Mesothelial cell of epicardium (in vitro differentiated cells): ENCODE results near the gene CKS1B. TPM values are rescaled to one million over a fixed set of nuclear protein-coding genes. Genes with fewer than 3 reads are reported as not detected.

ENCODE experiments used
- DNase-seq, 2 experiments: peaks; one replicate each; pipeline ENCODE4 v3.0.0; 2021; ENCODE audit warnings: low spot score in 2 of 2; ENCODE audit not compliant: unreplicated experiment in 2 of 2
- H3K27ac Mint-ChIP-seq: 2 replicates; pipeline ENCODE4 v1.8.0; 2021; ENCODE audit warnings: mixed read lengths
- H3K27me3 Mint-ChIP-seq: 2 replicates; pipeline ENCODE4 v1.8.0; 2021; ENCODE audit warnings: low read depth, mixed read lengths
- H3K36me3 Mint-ChIP-seq: 2 replicates; pipeline ENCODE4 v1.8.0; 2021; ENCODE audit warnings: mixed read lengths
- H3K4me1 Mint-ChIP-seq: 2 replicates; pipeline ENCODE4 v1.8.0; 2021; ENCODE audit warnings: mixed read lengths
- H3K4me3 Mint-ChIP-seq: 2 replicates; pipeline ENCODE4 v1.8.0; 2021; ENCODE audit warnings: mild to moderate bottlenecking, moderate library complexity, mixed read lengths
- H3K9me3 Mint-ChIP-seq: 2 replicates; pipeline ENCODE4 v1.8.0; 2021; ENCODE audit warnings: mixed read lengths
- CTCF ChIP-seq: fragments of 200-600 bp; sonication (generic); IDR thresholded peaks from one replicate; pipeline ENCODE4 v1.5.0; 2021; ENCODE audit warnings: antibody characterized with exemption; ENCODE audit not compliant: unreplicated experiment
- total RNA-seq: library from RNA; stranded (reverse); gene quantifications from 3 replicates; pipeline ENCODE4 v1.2.1, GENCODE V29; 2021

The CKS1B gene
- total RNA-seq, 1 donor from 2014 or later, result 68.2 TPM

- TF ChIP-seq CTCF, result no peak
- Mint-ChIP-seq H3K9me3 (no peaks in the 10 kb centered on the region), H3K4me3 (no peak overlapping the region), H3K4me1 (peaks cover 35% of the 10 kb centered on the region), H3K27ac (no peak overlapping the region), H3K36me3 (no peaks in the 10 kb centered on the region), H3K27me3 (no peaks in the 10 kb centered on the region)
- DNase-seq, result no peak
Observed at GRCh38 chr1:154940213-154940560, 34.3 kb upstream of the CKS1B start.

DNA sequence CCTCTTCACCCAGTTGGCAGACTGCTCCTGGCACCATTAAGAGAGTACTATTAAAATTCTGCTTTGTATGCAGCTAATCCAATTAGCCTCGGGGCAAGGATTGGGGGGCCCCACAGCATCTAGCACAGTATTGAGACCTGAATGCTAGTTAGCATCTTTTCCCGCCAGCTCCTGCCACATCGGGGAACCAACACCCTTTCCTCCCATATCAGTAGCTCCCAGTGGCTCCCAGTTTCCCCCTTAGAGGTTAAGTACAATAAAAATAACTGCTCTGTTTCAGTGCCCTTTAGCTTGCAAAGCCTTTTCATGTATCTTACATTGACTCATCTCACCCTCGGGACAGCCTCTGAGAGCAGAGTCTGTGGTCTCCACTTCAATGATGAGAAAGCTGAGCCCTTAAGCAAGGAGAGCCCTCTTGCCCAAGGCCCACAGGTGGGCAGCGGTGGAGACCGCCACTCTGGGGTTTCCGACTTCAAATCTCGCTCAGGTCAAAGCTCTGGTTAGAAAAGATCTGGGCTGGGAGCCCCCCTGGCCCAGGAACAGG, 33.8 kb upstream of the CKS1B start:
- H3K4me3 Mint-ChIP-seq, result no peak overlapping the region
- no peaks in the 10 kb centered on the region for H3K36me3 Mint-ChIP-seq
- no peak for TF ChIP-seq CTCF
- H3K27ac Mint-ChIP-seq, result peak overlapping the region; percentile 3
- no peak for DNase-seq
- no peaks in the 10 kb centered on the region for H3K27me3 Mint-ChIP-seq
- no peaks in the 10 kb centered on the region for H3K9me3 Mint-ChIP-seq
- peaks cover 35% of the 10 kb centered on the region for H3K4me1 Mint-ChIP-seq

DNA sequence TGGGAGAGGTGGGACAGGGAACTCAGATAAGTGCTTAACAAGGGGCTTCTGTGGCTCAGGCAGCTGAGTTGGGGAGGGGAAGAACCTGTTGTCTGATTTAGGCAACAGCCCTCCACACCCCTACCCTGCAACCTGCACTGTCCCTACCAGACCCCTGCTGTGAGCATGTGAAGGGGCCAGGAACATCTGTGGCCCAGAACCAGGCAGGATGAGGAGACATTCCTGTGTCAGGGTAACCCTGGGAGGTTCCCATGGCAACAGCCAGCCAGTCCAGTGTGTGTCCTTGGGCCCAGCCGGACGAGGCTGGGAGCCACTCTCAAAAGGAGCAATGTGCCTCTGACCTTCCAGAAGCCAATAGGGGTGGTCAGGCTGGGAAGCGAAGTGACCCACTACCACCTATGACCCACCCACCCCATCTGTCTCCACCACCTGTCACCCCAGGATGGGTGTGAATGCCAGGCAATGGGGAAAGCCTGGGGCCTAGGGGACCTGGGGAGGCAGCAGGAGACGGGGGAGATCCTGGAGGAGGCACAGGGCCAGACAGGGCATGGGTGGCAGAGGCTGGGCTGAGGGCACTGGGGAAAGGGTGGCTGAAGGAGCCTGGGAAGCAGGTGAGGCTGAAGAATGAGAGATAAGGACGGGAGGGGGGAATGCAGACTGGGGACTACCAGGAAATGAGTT, 33.0 kb upstream of the CKS1B start:
- H3K27ac Mint-ChIP-seq, result no peak overlapping the region
- peaks cover 32% of the 10 kb centered on the region for H3K4me1 Mint-ChIP-seq

GRCh38 chr1:154943649-154944400, 30.7 kb upstream of the CKS1B start:
- peak in 1 of 2 experiments; percentile 59 for DNase-seq
- Mint-ChIP-seq H3K9me3 (no peaks in the 10 kb centered on the region), H3K27ac (peak overlapping the region; percentile 27), H3K36me3 (peaks cover 8% of the 10 kb centered on the region), H3K4me3 (no peak overlapping the region), H3K27me3 (no peaks in the 10 kb centered on the region), H3K4me1 (peaks cover 21% of the 10 kb centered on the region)
- TF ChIP-seq CTCF, result peak; percentile 29

More for the DNA sequence above, 33.0 kb upstream of the CKS1B start:
- no peak for DNase-seq
- Mint-ChIP-seq H3K36me3 (peaks cover 4% of the 10 kb centered on the region), H3K9me3 (no peaks in the 10 kb centered on the region), H3K4me3 (no peak overlapping the region), H3K27me3 (no peaks in the 10 kb centered on the region)
- TF ChIP-seq CTCF, result no peak

GRCh38 chr1:154944401-154945159, 29.9 kb upstream of the CKS1B start:
- Mint-ChIP-seq H3K4me1 (peaks cover 21% of the 10 kb centered on the region), H3K4me3 (no peak overlapping the region), H3K27me3 (no peaks in the 10 kb centered on the region), H3K36me3 (peaks cover 9% of the 10 kb centered on the region), H3K9me3 (no peaks in the 10 kb centered on the region), H3K27ac (peak overlapping the region; percentile 2)
- no peak for TF ChIP-seq CTCF
- DNase-seq, result no peak
